GM15510 (cell line): ENCODE measurements around the gene RNFT2.

ENCODE experiments used
- POLR2A ChIP-seq: IDR thresholded peaks from 3 replicates; pipeline ENCODE4 v1.6.1; 2011; ENCODE audit warnings: borderline replicate concordance; ENCODE audit not compliant: insufficient read length; ENCODE audit errors: extremely low read depth

RNFT2 gene

GRCh38 chr12:116703214-116703795 lies 34.8 kb upstream of the RNFT2 start:
- TF ChIP-seq POLR2A, result no peak

DNA sequence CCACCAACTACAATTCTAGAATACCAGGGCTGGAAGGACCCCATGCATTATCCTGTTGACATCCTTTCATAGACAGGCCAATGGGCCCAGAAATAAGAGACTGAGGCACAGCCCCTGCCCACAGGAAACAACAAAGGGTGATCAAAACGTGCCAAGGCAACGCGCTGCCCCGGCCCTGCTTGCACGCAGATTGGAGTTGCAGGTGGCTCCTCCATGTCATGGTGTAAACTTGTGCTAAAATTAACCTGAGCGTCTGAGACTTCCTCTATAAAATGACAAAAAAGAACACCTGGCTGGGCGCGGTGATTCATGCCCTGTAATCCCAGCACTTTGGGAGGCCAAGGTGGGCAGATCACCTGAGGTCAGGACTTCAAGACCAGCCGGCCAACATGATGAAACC lies 30.4 kb upstream of the RNFT2 start:
- TF ChIP-seq POLR2A, result no peak

GRCh38 chr12:116708826-116709756 lies 29.0 kb upstream of the RNFT2 start:
- no peak for TF ChIP-seq POLR2A

DNA sequence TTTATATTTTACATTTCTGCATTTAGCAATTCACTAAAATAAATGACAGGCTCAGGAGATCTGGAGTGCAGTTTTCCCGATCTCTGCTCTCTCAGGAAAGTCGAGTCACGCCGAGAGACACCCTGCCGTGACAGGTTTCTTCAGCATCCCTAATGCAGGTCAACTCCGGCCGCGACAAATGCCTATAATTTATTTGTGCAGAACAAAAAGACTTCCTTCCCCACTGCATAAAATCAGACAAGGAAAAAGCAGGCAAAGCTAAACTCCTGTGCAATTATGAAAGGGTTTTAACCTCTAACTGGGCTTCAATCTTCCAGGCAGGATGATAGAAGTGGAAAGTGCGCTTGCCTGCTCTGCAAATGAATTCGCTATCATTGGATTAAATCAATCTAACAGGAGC lies 28.3 kb upstream of the RNFT2 start:
- TF ChIP-seq POLR2A, result no peak

GRCh38 chr12:116710370-116711150 lies 27.6 kb upstream of the RNFT2 start:
- no peak for TF ChIP-seq POLR2A

GRCh38 chr12:116712458-116713303 lies 25.4 kb upstream of the RNFT2 start:
- TF ChIP-seq POLR2A, result no peak

GRCh38 chr12:116713527-116713926 lies 24.6 kb upstream of the RNFT2 start:
- TF ChIP-seq POLR2A, result no peak

DNA sequence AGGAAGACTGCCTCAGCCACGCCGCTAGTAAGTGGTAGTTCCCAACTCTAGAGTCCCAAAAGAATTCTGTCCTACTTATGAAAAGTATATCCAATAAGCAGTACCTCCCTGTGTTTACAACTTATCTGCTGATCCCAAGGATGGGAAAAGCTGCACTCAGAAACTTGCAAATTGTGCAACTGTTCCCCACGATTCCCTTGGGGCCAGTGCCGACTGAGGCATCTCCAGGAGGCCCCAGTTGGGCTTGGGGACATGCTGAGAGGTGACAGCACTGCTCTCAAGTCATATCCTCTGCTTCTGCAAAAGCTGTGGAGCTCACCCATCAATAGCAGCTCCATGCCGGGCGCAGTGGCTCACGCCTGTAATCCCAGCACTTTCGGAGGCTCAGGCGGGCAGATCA lies 23.9 kb upstream of the RNFT2 start:
- no peak for TF ChIP-seq POLR2A

- TF ChIP-seq POLR2A, result no peak
Observed at GRCh38 chr12:116717466-116718437, 20.4 kb upstream of the RNFT2 start.

GRCh38 chr12:116718655-116719454 lies 19.3 kb upstream of the RNFT2 start:
- no peak for TF ChIP-seq POLR2A

DNA sequence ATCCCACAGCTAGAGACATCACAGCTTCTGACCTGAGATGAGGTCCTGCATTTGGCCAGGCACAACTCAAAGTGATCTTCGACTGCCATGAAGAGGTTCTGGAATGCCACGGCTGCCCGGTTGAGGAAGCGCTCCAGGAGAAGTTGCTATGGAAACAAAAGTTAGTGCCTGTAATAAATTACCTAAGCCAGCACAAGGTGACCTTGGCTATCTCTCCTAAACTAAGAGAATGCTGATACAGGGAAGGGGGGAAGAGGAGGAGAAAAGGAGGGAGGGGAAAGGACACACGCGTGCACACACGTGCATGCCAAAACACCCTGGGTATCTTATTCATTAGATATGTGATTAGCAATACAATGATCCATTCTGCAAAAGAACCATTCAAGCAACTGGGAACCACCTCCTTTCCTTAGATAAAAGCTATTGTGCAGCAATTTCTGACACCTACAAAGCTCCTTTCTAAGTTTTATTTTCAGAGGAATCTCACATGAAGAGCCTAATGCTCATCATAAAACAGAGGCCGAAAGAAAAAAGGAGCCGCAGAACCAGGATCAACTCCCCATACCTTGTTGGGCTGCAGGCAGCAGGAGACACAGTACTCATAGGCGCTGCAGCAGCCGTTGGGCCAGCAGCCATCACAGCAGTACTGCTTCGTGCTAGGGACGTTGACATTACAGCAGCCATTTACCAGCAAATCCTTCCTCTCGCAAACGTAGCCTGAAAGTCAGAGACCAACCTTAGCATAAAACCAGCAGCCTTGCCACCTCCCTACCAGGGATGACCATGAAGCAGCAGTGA lies 18.2 kb upstream of the RNFT2 start:
- no peak for TF ChIP-seq POLR2A

- no peak for TF ChIP-seq POLR2A
Observed at GRCh38 chr12:116722245-116722644, 15.9 kb upstream of the RNFT2 start.

GRCh38 chr12:116726694-116727093 lies 11.4 kb upstream of the RNFT2 start:
- no peak for TF ChIP-seq POLR2A
